Liver (tissue), 9 donors: ENCODE data around the gene ANO8. TPM values are rescaled to one million over a fixed set of nuclear protein-coding genes. Genes with fewer than 3 reads are reported as not detected.

ENCODE experiments used
- DNase-seq: peaks from one replicate; pipeline ENCODE4 v3.0.0-alpha.2; 2017; ENCODE audit warnings: low spot score
- H3K27ac ChIP-seq, 2 donors: one replicate each; pipeline ENCODE4 v1.7.0; 2013; ENCODE audit warnings: inconsistent platforms in 2 of 2, low read length in 2 of 2, control low read depth in 1 of 2, low read depth in 1 of 2, mild to moderate bottlenecking in 1 of 2
- H3K27me3 ChIP-seq, 4 donors: one replicate each; pipeline versions ENCODE4 v1.6.1 to v1.7.0; 2013; ENCODE audit warnings: low read length in 3 of 4, inconsistent platforms in 1 of 4, mild to moderate bottlenecking in 1 of 4, moderate library complexity in 1 of 4; ENCODE audit not compliant: control insufficient read depth in 4 of 4, insufficient read depth in 4 of 4
- H3K36me3 ChIP-seq, 4 donors: one replicate each; pipeline versions ENCODE4 v1.6.1 to v1.7.0; 2013; ENCODE audit warnings: low read length in 3 of 4, mild to moderate bottlenecking in 3 of 4, low read depth in 1 of 4, moderate library complexity in 1 of 4; ENCODE audit not compliant: control insufficient read depth in 4 of 4, insufficient read depth in 3 of 4
- H3K4me1 ChIP-seq, 4 donors: one replicate each; pipeline versions ENCODE4 v1.6.1 to v1.7.0; 2013; ENCODE audit warnings: low read length in 3 of 4, mild to moderate bottlenecking in 3 of 4, moderate library complexity in 1 of 4; ENCODE audit not compliant: control insufficient read depth in 4 of 4, insufficient read depth in 4 of 4
- H3K4me3 ChIP-seq, 3 donors: one replicate each; pipeline versions ENCODE4 v1.6.1 to v1.7.0; 2013; ENCODE audit warnings: low read length in 3 of 3, control low read depth in 1 of 3, low read depth in 1 of 3, mild to moderate bottlenecking in 1 of 3
- H3K9ac ChIP-seq, 2 donors: one replicate each; pipeline ENCODE4 v1.7.0; 2013; ENCODE audit warnings: low read length in 2 of 2, mild to moderate bottlenecking in 2 of 2, moderate library complexity in 2 of 2, control low read depth in 1 of 2, low read depth in 1 of 2
- H3K9me3 ChIP-seq, 4 donors: one replicate each; pipeline versions ENCODE4 v1.6.1 to v1.7.0; 2013; ENCODE audit warnings: low read length in 3 of 4; ENCODE audit not compliant: control insufficient read depth in 4 of 4
- ATF3 ChIP-seq: IDR thresholded peaks from 2 replicates; pipeline ENCODE4 v1.6.1; 2016; ENCODE audit warnings: antibody characterized with exemption
- CTCF ChIP-seq: fragments of 150-350 bp; IDR thresholded peaks from 2 replicates; pipeline ENCODE4 v1.5.1; 2017; ENCODE audit warnings: improper control_type of control experiment, low read depth, low read length; ENCODE audit not compliant: missing input control
- FOXA1 ChIP-seq: IDR thresholded peaks from 2 replicates; pipeline ENCODE4 v1.6.1; 2016; ENCODE audit warnings: antibody characterized with exemption
- GABPA ChIP-seq, 2 donors: IDR thresholded peaks in 1 of 2; conservative IDR thresholded peaks in 1 of 2; 2 replicates each; pipeline ENCODE4 v1.6.1; 2016; ENCODE audit warnings: antibody characterized with exemption in 2 of 2, mild to moderate bottlenecking in 1 of 2, moderate library complexity in 1 of 2
- JUND ChIP-seq, 2 donors: IDR thresholded peaks; 2 replicates each; pipeline ENCODE4 v1.6.1; 2016; ENCODE audit warnings: antibody characterized with exemption in 2 of 2
- RAD21 ChIP-seq, 2 donors: IDR thresholded peaks; 2 replicates each; pipeline ENCODE4 v1.6.1; 2016; ENCODE audit warnings: antibody characterized with exemption in 2 of 2, mild to moderate bottlenecking in 2 of 2
- REST ChIP-seq: IDR thresholded peaks from 2 replicates; pipeline ENCODE4 v1.6.1; 2016; ENCODE audit warnings: antibody characterized with exemption, mild to moderate bottlenecking
- SP1 ChIP-seq: IDR thresholded peaks from 2 replicates; pipeline ENCODE4 v1.6.1; 2018; ENCODE audit warnings: antibody characterized with exemption, mild to moderate bottlenecking
- TAF1 ChIP-seq: conservative IDR thresholded peaks from 2 replicates; pipeline ENCODE4 v1.6.1; 2016; ENCODE audit warnings: antibody characterized with exemption, mild to moderate bottlenecking
- ZBTB33 ChIP-seq: IDR thresholded peaks from 2 replicates; pipeline ENCODE4 v1.6.1; 2016; ENCODE audit warnings: antibody characterized with exemption
- WGBS: extraction: QIAGEN DNeasy Blood & Tissue Kit; methylation state at CpG from one replicate; pipeline ENCODE4 v1.1.7; 2013; 5-methylcytosine and 5-hydroxymethylcytosine counted together
- polyA plus RNA-seq, 2 donors: library from polyadenylated mRNA; stranded (reverse) in 1 of 2; unstranded in 1 of 2; fragments of 200-250 nt in 1 of 2; fragments of >200 nt in 1 of 2; fragmentation: Nextera tagmentation in 1 of 2; extraction: Ambion mirVana in 1 of 2; gene quantifications; one replicate each; pipeline versions ENCODE4 v1.2.1 to v1.2.3, GENCODE V29; 2013 to 2015
- total RNA-seq, 2 donors: library from RNA; depleted of rRNA; stranded (reverse); fragments of >200 nt; gene quantifications; one replicate each; pipeline ENCODE4 v1.2.3, GENCODE V29; 2014
- donor health status: healthy.
- donor health status: healthy.
- donor health status: healthy.
- donor health status: healthy.
- donor health status: healthy.

ANO8 gene
- total and polyA plus RNA-seq, 4 donors, result 0.75 to 5.8 (median 2.1) TPM

GRCh38 chr19:17328517-17329365 is 5.9 kb downstream of the ANO8 start:
- DNase-seq, result no peak

GRCh38 chr19:17327654-17328516 is 6.8 kb downstream of the ANO8 start:
- TF ChIP-seq SP1 (no peak), JUND (IDR thresholded peaks at IDR 0.05) (no peak), CTCF (peak; percentile 18), TAF1 (no peak), ZBTB33 (no peak), GABPA (IDR thresholded peaks at IDR 0.05 in 1 of 2, conservative IDR thresholded peaks at IDR 0.05 in 1 of 2) (no peak), ATF3 (no peak), RAD21 (IDR thresholded peaks at IDR 0.05) (peak in 1 of 2 donors; percentile 16), FOXA1 (no peak), REST (no peak)
- DNase-seq, result no peak
- 36% methylated on average over 64 of the region's 64 CpGs for WGBS
- H3K4me3 ChIP-seq, result peak overlapping the region in 1 of 3 donors; percentile 44
- H3K36me3 ChIP-seq, result no peaks in the 10 kb centered on the region
- no peaks in the 10 kb centered on the region for H3K9me3 ChIP-seq
- no peaks in the 10 kb centered on the region for H3K27me3 ChIP-seq
- no peak overlapping the region for H3K9ac ChIP-seq
- H3K4me1 ChIP-seq, result peaks cover 12 to 23% (median 14%) of the 10 kb centered on the region in 4 donors
- no peak overlapping the region for H3K27ac ChIP-seq

More at GRCh38 chr19:17328517-17329365, 5.9 kb downstream of the ANO8 start:
- Histone ChIP-seq H3K9ac (no peak overlapping the region), H3K9me3 (no peaks in the 10 kb centered on the region), H3K27me3 (no peaks in the 10 kb centered on the region), H3K4me3 (peak overlapping the region in 1 of 3 donors; percentile 44), H3K27ac (no peak overlapping the region), H3K4me1 (peaks cover 13 to 25% (median 15%) of the 10 kb centered on the region in 4 donors), H3K36me3 (no peaks in the 10 kb centered on the region)
- TF ChIP-seq TAF1, result no peak
- WGBS, result 28% methylated on average over 94 of the region's 94 CpGs
